HG03135 (cell line): ENCODE results near the gene B3GNT9.

Experiments used
- ATAC-seq: cut with Tn5 transposase; IDR thresholded peaks from one replicate; pipeline ENCODE4 v1.9.1; 2021; ENCODE audit warnings: mild to moderate bottlenecking, moderate library complexity; ENCODE audit not compliant: unreplicated experiment

B3GNT9 gene

GRCh38 chr16:67186550-67186950 is 35.8 kb upstream of the B3GNT9 start:
- no peak for ATAC-seq

DNA sequence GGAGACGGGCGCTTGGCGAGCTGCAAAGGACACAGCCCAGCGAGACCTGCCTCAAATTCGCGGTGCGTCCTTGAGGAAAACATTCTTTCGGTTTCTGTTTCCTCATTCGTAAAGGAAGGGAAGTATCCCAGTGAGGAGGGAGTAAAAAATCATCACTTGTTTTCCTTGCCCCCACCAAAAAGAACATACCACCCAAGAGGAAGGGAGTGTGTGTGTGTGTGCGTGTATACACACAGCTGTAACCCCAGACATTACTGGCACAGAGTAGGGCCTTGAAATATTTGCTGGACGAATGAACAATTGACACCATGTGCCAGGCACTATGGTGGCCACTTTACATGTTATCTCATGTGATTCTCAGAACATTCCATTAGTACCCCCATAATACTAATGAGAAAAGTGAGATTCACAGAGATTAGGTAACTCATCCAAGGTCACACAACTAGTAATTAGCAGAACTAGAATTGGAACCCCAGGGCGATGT is 34.9 kb upstream of the B3GNT9 start:
- no peak for ATAC-seq

DNA sequence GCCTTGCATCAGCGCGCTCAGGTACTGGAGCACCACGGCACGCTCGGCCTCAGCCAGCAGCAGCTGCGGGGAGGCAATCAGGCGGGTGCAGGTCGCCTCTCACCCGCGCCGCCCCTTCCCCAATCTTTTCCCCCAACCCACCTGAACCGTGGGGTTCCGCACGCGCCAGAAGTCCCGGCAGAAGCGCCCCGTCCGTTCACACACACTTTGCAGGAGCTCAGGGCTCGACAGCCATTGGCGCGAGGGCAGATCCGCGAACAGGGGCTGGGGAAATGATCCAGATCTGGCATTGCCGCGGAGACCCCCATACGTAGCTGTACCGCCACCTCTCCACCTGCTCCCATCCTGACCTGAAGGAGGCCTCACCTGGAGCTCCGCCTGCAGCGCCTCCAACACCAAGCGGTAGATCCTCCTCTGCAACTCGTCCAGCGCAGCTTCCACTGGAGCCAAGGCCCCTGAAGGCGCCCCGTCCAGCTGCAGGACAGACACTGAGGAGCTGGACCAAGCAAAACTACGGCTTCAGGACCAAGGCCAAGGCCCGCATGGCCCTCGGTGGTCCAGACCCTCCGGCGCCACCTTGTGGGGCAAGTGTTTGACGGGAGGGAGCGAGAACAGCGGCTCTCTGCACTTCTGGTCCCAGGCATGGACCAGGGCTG is 34.3 kb upstream of the B3GNT9 start:
- ATAC-seq, result no peak

- peak; percentile 8 for ATAC-seq
Observed at GRCh38 chr16:67184453-67184994, 33.7 kb upstream of the B3GNT9 start.

- peak; percentile 86 for ATAC-seq
Observed at GRCh38 chr16:67183627-67184452, 33.0 kb upstream of the B3GNT9 start, which contains the start of gene MATCAP1. MATCAP1 (minus strand) TSS chr16:67183963; CDS start chr16:67180610, 3,353 bp downstream.

DNA sequence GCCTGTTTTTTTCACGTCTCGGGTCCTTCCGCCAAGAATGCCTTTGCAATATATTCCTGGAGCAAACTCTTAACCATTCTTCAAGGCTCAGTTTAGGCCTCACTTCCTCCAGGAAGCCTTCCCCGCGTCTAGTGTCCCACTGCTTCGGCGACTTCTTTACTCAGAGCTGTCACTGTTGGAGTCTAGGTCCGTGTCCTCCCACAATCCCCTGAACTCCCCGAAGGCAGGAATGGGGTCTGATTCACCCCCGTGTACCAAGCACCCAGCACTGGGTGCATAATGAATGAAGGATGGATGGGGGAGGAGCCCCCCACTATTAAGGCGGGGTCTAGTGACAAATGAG is 32.5 kb upstream of the B3GNT9 start:
- no peak for ATAC-seq

- no peak for ATAC-seq
Observed at GRCh38 chr16:67182288-67182687, 31.5 kb upstream of the B3GNT9 start.

- ATAC-seq, result no peak
Observed at GRCh38 chr16:67181346-67181745, 30.5 kb upstream of the B3GNT9 start.

GRCh38 chr16:67180166-67180565 is 29.4 kb upstream of the B3GNT9 start:
- ATAC-seq, result no peak

DNA sequence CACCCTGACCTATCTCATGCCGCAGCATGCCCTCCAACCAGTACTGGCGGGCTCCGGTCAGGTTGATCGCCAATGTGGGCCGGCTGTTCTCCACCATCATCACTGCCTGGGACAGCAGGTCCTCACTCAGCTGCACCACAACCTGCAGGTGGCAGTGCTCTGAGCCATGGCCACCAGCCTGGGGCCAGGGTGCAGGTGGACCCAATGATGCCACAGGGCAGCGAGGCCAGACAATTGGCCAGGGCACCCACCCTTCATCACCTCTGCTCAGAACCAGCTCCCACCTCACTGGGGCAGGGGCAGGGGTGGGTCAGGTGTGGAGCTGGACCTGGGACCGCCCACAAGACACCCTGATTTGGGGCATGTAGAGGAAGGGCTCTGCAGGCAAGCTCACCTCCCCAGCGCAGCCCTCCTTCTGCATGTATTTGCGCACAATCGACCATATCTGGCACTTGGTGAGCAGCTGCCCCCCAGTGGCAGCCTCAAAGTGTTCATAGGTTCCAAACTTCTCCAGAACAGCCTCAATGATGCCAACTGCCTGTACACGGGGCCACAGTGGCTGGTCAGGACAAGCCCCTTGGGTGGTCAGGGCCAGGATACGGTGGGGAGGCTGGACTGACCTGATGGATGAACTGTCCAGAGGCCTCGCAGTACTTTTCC is 28.8 kb upstream of the B3GNT9 start:
- no peak for ATAC-seq

GRCh38 chr16:67177743-67178699 is 27.2 kb upstream of the B3GNT9 start:
- ATAC-seq, result no peak

DNA sequence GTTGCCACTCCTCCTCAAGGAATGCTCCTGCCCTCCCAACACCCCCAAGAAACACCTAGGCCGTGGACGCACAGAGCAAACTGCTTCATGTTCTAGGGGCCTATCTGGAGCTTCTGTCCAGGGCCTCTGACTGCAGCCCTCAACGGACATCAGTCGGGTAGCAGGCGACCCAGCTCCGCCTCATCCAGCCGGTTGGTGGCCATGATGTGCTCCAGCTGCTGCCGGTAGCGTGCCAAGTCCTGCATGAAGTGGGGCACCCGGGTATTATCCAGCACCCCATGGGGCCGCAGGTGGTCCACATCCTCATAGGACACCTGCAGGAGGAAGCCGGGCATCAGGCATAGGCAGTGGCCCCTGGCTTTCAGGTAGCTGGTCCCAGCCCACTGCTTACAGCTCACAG is 25.9 kb upstream of the B3GNT9 start:
- ATAC-seq, result no peak

DNA sequence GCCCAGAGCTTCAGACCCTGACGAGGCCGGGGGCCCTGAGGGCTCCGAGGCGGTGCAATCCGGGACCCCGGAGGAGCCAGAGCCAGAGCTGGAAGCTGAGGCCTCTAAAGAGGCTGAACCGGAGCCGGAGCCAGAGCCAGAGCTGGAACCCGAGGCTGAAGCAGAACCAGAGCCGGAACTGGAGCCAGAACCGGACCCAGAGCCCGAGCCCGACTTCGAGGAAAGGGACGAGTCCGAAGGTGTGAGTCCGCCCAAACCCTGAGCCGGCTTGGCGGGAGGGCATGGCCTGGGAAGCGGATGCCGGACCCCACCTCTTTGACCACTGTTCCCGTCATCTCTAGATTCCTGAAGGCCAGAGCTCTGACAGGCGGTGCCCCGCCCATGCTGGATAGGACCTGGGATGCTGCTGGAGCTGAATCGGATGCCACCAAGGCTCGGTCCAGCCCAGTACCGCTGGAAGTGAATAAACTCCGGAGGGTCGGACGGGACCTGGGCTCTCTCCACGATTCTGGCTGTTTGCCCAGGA is 24.0 kb upstream of the B3GNT9 start:
- ATAC-seq, result no peak

GRCh38 chr16:67173808-67174705 is 23.3 kb upstream of the B3GNT9 start:
- ATAC-seq, result no peak

DNA sequence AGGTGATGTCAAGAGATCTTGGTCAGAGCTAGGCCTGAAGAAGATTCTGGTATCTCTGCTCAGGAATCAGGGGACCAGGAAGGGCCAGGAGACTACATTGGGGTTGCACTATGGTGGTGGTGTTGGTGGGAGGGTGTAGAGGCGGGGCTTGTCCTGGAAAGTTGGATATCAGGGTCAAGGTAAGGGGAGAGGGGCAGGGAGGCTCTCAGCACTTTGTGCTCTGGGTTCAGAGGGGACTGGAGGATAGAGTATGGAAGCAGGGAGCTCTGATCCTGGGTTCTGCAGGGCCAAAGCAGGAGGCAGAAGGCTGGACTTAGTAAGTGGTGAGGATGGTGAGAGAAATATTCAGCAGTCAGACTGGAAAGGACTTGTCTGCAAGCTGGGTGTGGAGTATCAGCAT is 22.5 kb upstream of the B3GNT9 start:
- no peak for ATAC-seq

- ATAC-seq, result peak; percentile 20
Observed at GRCh38 chr16:67170949-67171649, 20.3 kb upstream of the B3GNT9 start.

DNA sequence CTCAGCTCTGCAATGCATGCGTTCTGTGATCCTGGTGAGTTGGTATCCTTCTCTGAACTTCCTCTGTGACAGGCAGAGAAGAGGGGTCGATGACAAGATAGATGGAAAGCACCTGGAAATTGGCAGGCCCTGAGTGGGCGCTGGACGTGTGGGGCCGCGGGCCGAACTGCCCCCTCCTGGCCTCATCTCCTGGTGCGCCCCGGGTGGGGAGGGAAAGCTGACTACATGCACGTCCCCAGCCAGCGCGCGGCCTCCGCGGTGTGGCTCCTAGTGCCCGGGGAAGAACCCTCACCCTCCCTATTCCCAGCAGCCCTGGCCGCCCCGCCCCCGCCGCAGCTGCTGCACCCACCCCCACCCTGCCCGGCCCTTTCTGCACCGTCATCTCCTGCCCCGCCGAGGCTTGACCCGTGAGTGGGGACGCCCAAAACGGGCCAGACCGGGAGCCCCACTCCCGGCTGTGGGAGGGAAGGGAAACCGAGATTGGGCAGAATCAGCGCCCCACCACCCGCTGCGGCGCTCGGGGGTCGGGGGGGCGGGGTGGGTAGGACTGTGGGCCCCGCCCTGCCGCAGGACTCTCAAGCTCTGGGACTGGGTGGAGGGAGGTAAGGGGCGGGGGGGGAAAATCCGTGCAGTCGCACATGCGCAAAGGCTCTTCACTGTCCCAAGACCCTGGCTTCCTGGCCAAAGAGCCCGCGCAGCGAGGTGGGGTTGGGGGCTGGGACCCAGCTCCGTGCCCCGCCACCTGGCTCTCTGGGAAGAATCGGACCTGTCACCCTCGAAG is 19.6 kb upstream of the B3GNT9 start, which contains the start of gene NOL3:
NOL3 (plus strand) TSS at position 371 of the 781 bp plus-strand sequence.
- peak; percentile 39 for ATAC-seq
